ENCODE measurements around the gene TEC.

Gene TEC

DNA sequence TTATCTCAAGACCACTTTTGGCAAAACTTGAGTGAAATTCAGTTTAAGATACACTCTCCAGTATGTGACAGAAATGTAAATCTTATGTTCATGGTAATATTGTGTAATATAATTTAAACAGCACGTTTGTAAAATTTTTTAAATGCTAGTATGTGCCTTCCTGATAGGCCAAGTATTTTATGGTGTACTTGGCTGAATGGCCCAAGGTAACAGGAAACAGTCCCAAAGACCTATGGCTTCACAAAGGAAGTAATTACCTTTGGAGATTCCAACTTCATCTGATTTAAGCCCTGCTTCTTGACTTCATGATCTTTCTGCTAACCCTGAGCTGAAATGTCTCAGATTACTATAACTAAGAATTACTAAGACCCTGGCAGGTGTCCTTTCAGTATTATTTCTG is 20.3 kb downstream of the TEC start:
- Histone ChIP-seq H3K4me3 (ENCODE audit: low read length) (no peak overlapping the region), H3K9me3 (ENCODE audit: insufficient read depth, low read depth, low read length) (no peaks in the 10 kb centered on the region), H3K27me3 (ENCODE audit: insufficient read depth, low read length) (no peaks in the 10 kb centered on the region), H3K36me3 (ENCODE audit: insufficient read depth, low read depth, low read length) (no peaks in the 10 kb centered on the region), H3K9ac (ENCODE audit: low read depth, low read length) (no peak overlapping the region), H3K27ac (ENCODE audit: low read length) (no peak overlapping the region), H3K4me1 (ENCODE audit: insufficient read depth, low read length) (no peaks in the 10 kb centered on the region)

DNA sequence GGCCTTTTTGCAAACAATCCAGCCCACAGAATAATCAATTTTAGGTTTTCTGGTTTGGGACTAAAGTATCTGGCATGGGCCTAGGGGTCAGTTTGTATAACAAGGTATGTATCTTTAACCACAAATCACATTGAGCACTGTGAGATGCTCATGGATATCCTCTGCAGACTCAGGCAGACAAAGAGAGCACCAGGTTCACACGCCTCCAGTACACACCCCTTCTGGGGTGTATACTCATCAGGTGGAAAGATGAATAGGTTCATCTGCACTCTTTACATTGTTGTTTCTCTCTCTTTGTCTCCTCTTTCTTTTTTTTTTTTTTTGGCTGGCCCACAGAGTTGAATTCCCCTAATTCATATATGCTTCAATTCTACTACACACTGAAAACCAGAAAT is 21.1 kb downstream of the TEC start:
- Histone ChIP-seq H3K9me3 (ENCODE audit: insufficient read depth, low read depth, low read length) (no peaks in the 10 kb centered on the region), H3K4me3 (ENCODE audit: low read length) (no peak overlapping the region), H3K9ac (ENCODE audit: low read depth, low read length) (no peak overlapping the region), H3K27ac (ENCODE audit: low read length) (no peak overlapping the region), H3K36me3 (ENCODE audit: insufficient read depth, low read depth, low read length) (no peaks in the 10 kb centered on the region), H3K27me3 (ENCODE audit: insufficient read depth, low read length) (no peaks in the 10 kb centered on the region), H3K4me1 (ENCODE audit: insufficient read depth, low read length) (no peaks in the 10 kb centered on the region)

DNA sequence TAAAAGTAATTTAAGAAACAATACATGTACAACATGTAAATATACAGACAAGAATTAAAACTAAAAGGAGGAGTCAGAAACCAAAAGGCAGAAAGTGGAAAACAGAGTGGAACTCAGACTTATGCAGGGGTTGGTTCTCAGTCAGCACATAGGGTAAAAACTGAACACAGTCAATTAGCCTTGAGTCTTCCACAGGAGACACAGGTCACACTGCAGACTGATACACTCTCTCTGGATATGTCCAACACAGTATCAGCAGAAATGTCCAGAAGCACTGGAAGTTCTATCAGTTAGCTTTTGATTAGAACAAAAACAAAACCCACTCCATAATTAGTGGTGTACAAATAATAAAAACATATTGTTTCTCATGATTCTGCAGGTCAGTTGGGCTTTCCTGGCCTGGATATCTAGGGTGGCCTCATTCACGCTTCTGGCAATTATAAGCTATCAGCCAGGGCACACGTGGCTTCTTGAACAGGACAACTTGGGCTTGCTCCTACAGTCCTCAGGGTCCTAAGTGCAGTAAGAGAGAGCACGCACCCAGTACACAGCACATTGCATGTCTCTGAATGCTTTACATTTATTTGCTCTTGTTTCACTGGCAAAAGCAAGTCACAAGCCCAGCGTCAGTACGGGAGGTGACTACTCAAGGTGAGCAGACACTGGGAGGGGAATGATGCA is 21.6 kb downstream of the TEC start:
- no peak overlapping the region for H3K9ac ChIP-seq (ENCODE audit: low read depth, low read length)
- no peak overlapping the region for H3K27ac ChIP-seq (ENCODE audit: low read length)

GRCh38 chr4:48247142-48247877 is 22.3 kb downstream of the TEC start:
- H3K27ac ChIP-seq (ENCODE audit: low read length) = no peak overlapping the region
- no peaks in the 10 kb centered on the region for H3K9me3 ChIP-seq (ENCODE audit: insufficient read depth, low read depth, low read length)
- no peak overlapping the region for H3K9ac ChIP-seq (ENCODE audit: low read depth, low read length)
- no peak overlapping the region for H3K4me3 ChIP-seq (ENCODE audit: low read length)
- no peaks in the 10 kb centered on the region for H3K27me3 ChIP-seq (ENCODE audit: insufficient read depth, low read length)
- no peaks in the 10 kb centered on the region for H3K36me3 ChIP-seq (ENCODE audit: insufficient read depth, low read depth, low read length)
- H3K4me1 ChIP-seq (ENCODE audit: insufficient read depth, low read length) = no peaks in the 10 kb centered on the region

More for the DNA sequence above, 21.6 kb downstream of the TEC start:
- Histone ChIP-seq H3K4me3 (ENCODE audit: low read length) (no peak overlapping the region), H3K9me3 (ENCODE audit: insufficient read depth, low read depth, low read length) (no peaks in the 10 kb centered on the region), H3K4me1 (ENCODE audit: insufficient read depth, low read length) (no peaks in the 10 kb centered on the region), H3K36me3 (ENCODE audit: insufficient read depth, low read depth, low read length) (no peaks in the 10 kb centered on the region), H3K27me3 (ENCODE audit: insufficient read depth, low read length) (no peaks in the 10 kb centered on the region)

- no peaks in the 10 kb centered on the region for H3K27me3 ChIP-seq (ENCODE audit: insufficient read depth, low read length)
- no peak overlapping the region for H3K4me3 ChIP-seq (ENCODE audit: low read length)
- H3K4me1 ChIP-seq (ENCODE audit: insufficient read depth, low read length) = no peaks in the 10 kb centered on the region
- H3K36me3 ChIP-seq (ENCODE audit: insufficient read depth, low read depth, low read length) = no peaks in the 10 kb centered on the region
- no peaks in the 10 kb centered on the region for H3K9me3 ChIP-seq (ENCODE audit: insufficient read depth, low read depth, low read length)
- H3K27ac ChIP-seq (ENCODE audit: low read length) = no peak overlapping the region
- H3K9ac ChIP-seq (ENCODE audit: low read depth, low read length) = no peak overlapping the region
These were observed 25.0 kb downstream of the TEC start for GRCh38 chr4:48244665-48245064.

GRCh38 chr4:48243887-48244286 is 25.8 kb downstream of the TEC start:
- no peaks in the 10 kb centered on the region for H3K9me3 ChIP-seq (ENCODE audit: insufficient read depth, low read depth, low read length)
- H3K4me3 ChIP-seq (ENCODE audit: low read length) = no peak overlapping the region
- no peaks in the 10 kb centered on the region for H3K27me3 ChIP-seq (ENCODE audit: insufficient read depth, low read length)
- no peak overlapping the region for H3K27ac ChIP-seq (ENCODE audit: low read length)
- H3K9ac ChIP-seq (ENCODE audit: low read depth, low read length) = no peak overlapping the region
- no peaks in the 10 kb centered on the region for H3K36me3 ChIP-seq (ENCODE audit: insufficient read depth, low read depth, low read length)
- no peaks in the 10 kb centered on the region for H3K4me1 ChIP-seq (ENCODE audit: insufficient read depth, low read length)

- no peak overlapping the region for H3K27ac ChIP-seq (ENCODE audit: low read length)
- H3K27me3 ChIP-seq (ENCODE audit: insufficient read depth, low read length) = no peaks in the 10 kb centered on the region
- H3K36me3 ChIP-seq (ENCODE audit: insufficient read depth, low read depth, low read length) = no peaks in the 10 kb centered on the region
- H3K4me1 ChIP-seq (ENCODE audit: insufficient read depth, low read length) = no peaks in the 10 kb centered on the region
- no peaks in the 10 kb centered on the region for H3K9me3 ChIP-seq (ENCODE audit: insufficient read depth, low read depth, low read length)
- H3K4me3 ChIP-seq (ENCODE audit: low read length) = no peak overlapping the region
- no peak overlapping the region for H3K9ac ChIP-seq (ENCODE audit: low read depth, low read length)
These were observed 26.2 kb downstream of the TEC start for GRCh38 chr4:48243429-48243828.

GRCh38 chr4:48242511-48243195 is 27.0 kb downstream of the TEC start:
- H3K4me1 ChIP-seq (ENCODE audit: insufficient read depth, low read length) = no peaks in the 10 kb centered on the region
- H3K27me3 ChIP-seq (ENCODE audit: insufficient read depth, low read length) = no peaks in the 10 kb centered on the region
- no peak overlapping the region for H3K27ac ChIP-seq (ENCODE audit: low read length)
- H3K4me3 ChIP-seq (ENCODE audit: low read length) = no peak overlapping the region
- no peak overlapping the region for H3K9ac ChIP-seq (ENCODE audit: low read depth, low read length)
- no peaks in the 10 kb centered on the region for H3K36me3 ChIP-seq (ENCODE audit: insufficient read depth, low read depth, low read length)
- no peaks in the 10 kb centered on the region for H3K9me3 ChIP-seq (ENCODE audit: insufficient read depth, low read depth, low read length)

- no peak overlapping the region for H3K4me3 ChIP-seq (ENCODE audit: low read length)
- no peaks in the 10 kb centered on the region for H3K27me3 ChIP-seq (ENCODE audit: insufficient read depth, low read length)
- no peaks in the 10 kb centered on the region for H3K36me3 ChIP-seq (ENCODE audit: insufficient read depth, low read depth, low read length)
- no peak overlapping the region for H3K9ac ChIP-seq (ENCODE audit: low read depth, low read length)
- H3K9me3 ChIP-seq (ENCODE audit: insufficient read depth, low read depth, low read length) = no peaks in the 10 kb centered on the region
- no peaks in the 10 kb centered on the region for H3K4me1 ChIP-seq (ENCODE audit: insufficient read depth, low read length)
- no peak overlapping the region for H3K27ac ChIP-seq (ENCODE audit: low read length)
These were observed 27.9 kb downstream of the TEC start for GRCh38 chr4:48241731-48242130.

DNA sequence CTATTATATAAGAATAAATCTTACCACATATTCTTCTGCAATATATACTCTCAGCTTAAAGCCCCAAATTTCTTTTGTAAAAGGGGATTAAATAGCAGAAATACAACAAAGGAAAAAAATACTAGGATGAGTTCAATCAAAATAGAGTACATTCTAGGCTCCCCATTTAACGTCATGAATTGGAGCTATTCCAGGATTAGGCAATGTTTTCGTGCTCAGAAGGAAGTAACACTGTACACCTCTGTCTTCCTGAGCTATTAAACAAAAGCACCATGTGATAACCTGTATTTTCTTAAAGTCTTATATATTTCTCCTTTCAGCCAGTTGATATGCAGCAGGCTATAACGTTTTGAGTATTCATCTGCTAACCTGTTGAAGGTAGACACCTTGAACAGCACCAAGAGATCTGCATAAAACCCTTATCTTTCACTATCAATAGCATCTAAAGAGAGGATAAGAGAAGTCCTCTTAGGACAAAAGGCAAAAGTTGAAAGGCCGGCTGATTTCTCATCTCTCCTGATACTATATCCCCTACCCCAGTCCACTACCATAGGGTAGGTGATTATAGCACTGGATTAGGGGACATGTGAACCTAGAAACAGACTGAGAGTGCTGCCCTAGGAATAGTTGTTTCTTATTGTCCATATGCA is 31.5 kb downstream of the TEC start:
- Histone ChIP-seq H3K9ac (ENCODE audit: low read depth, low read length) (no peak overlapping the region), H3K4me1 (ENCODE audit: insufficient read depth, low read length) (peaks cover 11% of the 10 kb centered on the region)

DNA sequence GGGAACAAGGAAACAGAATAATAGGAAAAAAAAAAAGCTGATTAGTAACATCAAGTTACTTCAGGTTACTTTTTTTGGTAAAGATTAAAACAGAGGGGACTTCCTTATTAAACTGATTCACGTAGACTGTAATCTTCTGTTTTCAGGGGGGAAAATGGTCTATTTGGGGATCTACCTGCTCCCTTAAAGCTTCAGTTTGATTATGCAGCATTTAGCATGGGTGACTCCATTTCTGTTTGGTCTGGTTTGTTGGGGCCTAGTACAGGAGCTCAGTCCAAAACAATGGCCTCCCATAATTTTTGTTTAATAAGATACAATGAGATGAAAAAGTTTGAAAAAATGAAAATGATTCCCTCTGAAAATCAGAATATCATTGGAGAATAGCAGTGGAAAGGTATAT is 34.6 kb downstream of the TEC start:
- no peak overlapping the region for H3K27ac ChIP-seq (ENCODE audit: low read length)
- no peak overlapping the region for H3K9ac ChIP-seq (ENCODE audit: low read depth, low read length)
- no peaks in the 10 kb centered on the region for H3K9me3 ChIP-seq (ENCODE audit: insufficient read depth, low read depth, low read length)
- H3K27me3 ChIP-seq (ENCODE audit: insufficient read depth, low read length) = no peaks in the 10 kb centered on the region
- no peaks in the 10 kb centered on the region for H3K36me3 ChIP-seq (ENCODE audit: insufficient read depth, low read depth, low read length)
- peaks cover 11% of the 10 kb centered on the region for H3K4me1 ChIP-seq (ENCODE audit: insufficient read depth, low read length)
- H3K4me3 ChIP-seq (ENCODE audit: low read length) = no peak overlapping the region

More for the DNA sequence above, 31.5 kb downstream of the TEC start:
- Histone ChIP-seq H3K27ac (ENCODE audit: low read length) (no peak overlapping the region), H3K36me3 (ENCODE audit: insufficient read depth, low read depth, low read length) (no peaks in the 10 kb centered on the region), H3K4me3 (ENCODE audit: low read length) (no peak overlapping the region), H3K27me3 (ENCODE audit: insufficient read depth, low read length) (no peaks in the 10 kb centered on the region), H3K9me3 (ENCODE audit: insufficient read depth, low read depth, low read length) (no peaks in the 10 kb centered on the region)
